SU-DHL-6 (cell line): Measurements from ENCODE around the gene SNTB2.

Experiments
- CTCF ChIP-seq: fragments of 200-600 bp; sonication (generic); IDR thresholded peaks from one replicate; pipeline ENCODE4 v1.5.1; 2017; ENCODE audit warnings: antibody characterized with exemption, mild to moderate bottlenecking, low read length, moderate library complexity; ENCODE audit not compliant: insufficient read depth, poor library complexity, severe bottlenecking
- EZH2phosphoT487 ChIP-seq: fragments of 200-600 bp; sonication (generic), shearing (Covaris generic); conservative IDR thresholded peaks from 2 replicates; pipeline ENCODE4 v1.6.1; 2018; ENCODE audit warnings: mild to moderate bottlenecking, antibody characterized with exemption, low read length, moderate library complexity, mixed read lengths

- TF ChIP-seq CTCF = no peak
- TF ChIP-seq EZH2phosphoT487 = no peak
These were observed 142.7 kb downstream of the SNTB2 start for GRCh38 chr16:69329369-69330285.
